GM23338 (cell line): ENCODE data around the gene CARMIL1. TPM values are rescaled to one million over a fixed set of nuclear protein-coding genes. Genes with fewer than 3 reads are reported as not detected.

Experiments used
- ATAC-seq: fragments of 200-7000 bp; cut with Tn5 transposase; 3 replicates; pipeline ENCODE4 v1.9.1; 2020
- DNase-seq: peaks from one replicate; pipeline ENCODE4 v3.0.0-alpha.2; 2015; ENCODE audit warnings: low spot score
- H2AFZ ChIP-seq: fragments of 200-600 bp; sonication (generic); 2 replicates; pipeline ENCODE4 v1.8.0; 2016; ENCODE audit warnings: antibody characterized with exemption, mild to moderate bottlenecking, moderate library complexity
- H3F3A ChIP-seq: fragments of 200-600 bp; sonication (generic); replicated peaks from 2 replicates; pipeline ENCODE4 v1.8.0; 2017; ENCODE audit warnings: antibody characterized with exemption, mixed run types, low read depth
- H3K27ac ChIP-seq: fragments of 200-600 bp; sonication (generic); 2 replicates; pipeline ENCODE4 v1.6.1; 2016; ENCODE audit warnings: low read depth
- H3K27me3 ChIP-seq: fragments of 200-600 bp; sonication (generic); 2 replicates; pipeline ENCODE4 v1.8.0; 2016; ENCODE audit warnings: mild to moderate bottlenecking, mixed run types, moderate library complexity; ENCODE audit not compliant: insufficient read depth
- H3K36me3 ChIP-seq: fragments of 200-600 bp; sonication (generic); 2 replicates; pipeline ENCODE4 v1.8.0; 2016; ENCODE audit warnings: mild to moderate bottlenecking; ENCODE audit not compliant: insufficient read depth
- H3K4me1 ChIP-seq: fragments of 200-600 bp; sonication (generic); 2 replicates; pipeline ENCODE4 v1.8.0; 2016; ENCODE audit warnings: mild to moderate bottlenecking, moderate library complexity; ENCODE audit not compliant: insufficient read depth
- H3K4me2 ChIP-seq: fragments of 200-600 bp; sonication (generic); 2 replicates; pipeline ENCODE4 v1.7.1; 2017; ENCODE audit warnings: mixed run types
- H3K4me3 ChIP-seq: fragments of 200-600 bp; sonication (generic); 2 replicates; pipeline ENCODE4 v1.6.1; 2016; ENCODE audit warnings: mixed run types
- H3K79me2 ChIP-seq: fragments of 200-600 bp; sonication (generic); replicated peaks from 2 replicates; pipeline ENCODE4 v1.8.0; 2017; ENCODE audit warnings: mild to moderate bottlenecking; ENCODE audit not compliant: insufficient read depth
- H3K9me2 ChIP-seq: fragments of 200-600 bp; sonication (generic); 2 replicates; pipeline ENCODE4 v1.8.0; 2017; ENCODE audit not compliant: insufficient read depth
- H4K20me1 ChIP-seq: fragments of 200-600 bp; sonication (generic); replicated peaks from 2 replicates; pipeline ENCODE4 v1.8.0; 2017; ENCODE audit warnings: mild to moderate bottlenecking; ENCODE audit not compliant: insufficient read depth
- H3K27ac Mint-ChIP-seq: 2 replicates; pipeline ENCODE4 v1.8.0; 2020; ENCODE audit warnings: inconsistent platforms, mild to moderate bottlenecking, moderate library complexity, mixed read lengths
- H3K27me3 Mint-ChIP-seq: 3 replicates; pipeline ENCODE4 v1.8.0; 2022; ENCODE audit warnings: low read depth, mild to moderate bottlenecking, moderate library complexity, mixed read lengths, inconsistent platforms; ENCODE audit not compliant: insufficient read depth, poor library complexity
- H3K36me3 Mint-ChIP-seq: 3 replicates; pipeline ENCODE4 v1.8.0; 2021; ENCODE audit warnings: low read depth, mild to moderate bottlenecking, inconsistent platforms, moderate library complexity, mixed read lengths
- H3K4me1 Mint-ChIP-seq: 3 replicates; pipeline ENCODE4 v1.8.0; 2020; ENCODE audit warnings: mild to moderate bottlenecking, inconsistent platforms, mixed read lengths
- H3K4me3 Mint-ChIP-seq: 3 replicates; pipeline ENCODE4 v1.8.0; 2021; ENCODE audit warnings: moderate library complexity, mild to moderate bottlenecking, inconsistent platforms, mixed read lengths
- H3K9me3 Mint-ChIP-seq: 3 replicates; pipeline ENCODE4 v1.8.0; 2020; ENCODE audit warnings: moderate library complexity, mild to moderate bottlenecking, inconsistent platforms, mixed read lengths
- EZH2 ChIP-seq: fragments of 200-600 bp; sonication (generic); IDR thresholded peaks from one replicate; pipeline ENCODE4 v1.8.0; 2017; ENCODE audit warnings: antibody characterized with exemption, mild to moderate bottlenecking, low read depth; ENCODE audit not compliant: unreplicated experiment
- EZH2phosphoT487 ChIP-seq: fragments of 200-600 bp; sonication (generic); IDR thresholded peaks from one replicate; pipeline ENCODE4 v1.8.1; 2018; ENCODE audit warnings: antibody characterized with exemption; ENCODE audit not compliant: unreplicated experiment
- JUNB ChIP-seq: IDR thresholded peaks from one replicate; pipeline ENCODE4 v1.6.1; 2016; ENCODE audit warnings: antibody characterized with exemption; ENCODE audit not compliant: unreplicated experiment
- NANOG ChIP-seq: IDR thresholded peaks from 2 replicates; pipeline ENCODE4 v1.6.1; 2016; ENCODE audit warnings: antibody characterized with exemption, borderline replicate concordance
- POLR2AphosphoS5 ChIP-seq: IDR thresholded peaks from 2 replicates; pipeline ENCODE4 v1.6.1; 2016; ENCODE audit warnings: antibody characterized with exemption, low read depth
- STAT1 ChIP-seq: IDR thresholded peaks from one replicate; pipeline ENCODE4 v1.6.1; 2016; ENCODE audit warnings: antibody characterized with exemption; ENCODE audit not compliant: unreplicated experiment
- ZNF114 ChIP-seq: fragments of 250-450 bp; sonication (Bioruptor Pico); IDR thresholded peaks from 2 replicates; pipeline ENCODE4 v1.5.0; 2020; ENCODE audit warnings: mild to moderate bottlenecking, moderate library complexity
- ZNF331 ChIP-seq: fragments of 250-450 bp; sonication (Bioruptor Pico); IDR thresholded peaks from 2 replicates; pipeline ENCODE4 v1.5.0; 2020; ENCODE audit warnings: low read depth, mild to moderate bottlenecking, moderate library complexity
- polyA plus RNA-seq: library from polyadenylated mRNA; unstranded; fragments of >200 nt; fragmentation: Nextera tagmentation; extraction: Ambion mirVana; gene quantifications from 2 replicates; pipeline ENCODE4 v1.2.1, GENCODE V29; 2016
- total RNA-seq: library from RNA; depleted of rRNA; stranded (reverse); fragments of >200 nt; shearing (Covaris generic); gene quantifications from 2 replicates; pipeline ENCODE4 v1.2.3, GENCODE V29; 2014
- TF ChIP-seq, protein P1 (sequence below), 2 experiments: fragments of 200-600 bp in 1 of 2; sonication (generic) in 1 of 2; conservative IDR thresholded peaks; 2 replicates each; pipeline versions ENCODE4 v1.5.1 to v1.6.1; 2016 to 2017; ENCODE audit warnings: antibody characterized with exemption in 2 of 2, low read depth in 2 of 2, mild to moderate bottlenecking in 2 of 2, moderate library complexity in 1 of 2
- TF ChIP-seq, protein P2 (sequence below): IDR thresholded peaks from 2 replicates; pipeline ENCODE4 v1.6.1; 2016; ENCODE audit warnings: antibody characterized with exemption
- TF ChIP-seq, protein P3 (sequence below): fragments of 250-450 bp; sonication (Bioruptor Pico); IDR thresholded peaks from 2 replicates; pipeline ENCODE4 v1.5.0; 2020; ENCODE audit warnings: mild to moderate bottlenecking, moderate library complexity

CARMIL1 gene
- total and polyA plus RNA-seq, 2 experiments from 2014 or later: 43.2 to 66.9 TPM

DNA sequence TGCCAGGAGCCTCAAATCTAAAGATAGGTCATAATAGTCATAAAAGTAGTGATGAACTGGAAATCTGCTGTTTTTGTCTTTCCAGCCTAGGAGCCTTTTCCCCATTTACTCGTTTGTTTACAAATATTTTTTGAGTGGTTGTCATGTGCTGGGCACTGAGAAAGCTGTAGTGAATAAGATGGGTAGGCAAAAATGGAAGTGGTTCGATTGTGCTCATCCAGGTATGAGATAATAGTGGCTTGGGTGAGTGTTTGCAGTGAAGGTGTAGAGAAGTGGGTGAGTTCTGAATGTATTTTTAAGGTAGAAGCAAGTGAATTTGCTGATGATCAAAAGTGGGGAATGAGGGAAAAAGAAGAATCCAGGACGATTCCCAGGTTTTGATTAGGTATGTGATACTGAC lies 53.0 kb downstream of the CARMIL1 start:
- Histone ChIP-seq H3K27me3 (no peaks in the 10 kb centered on the region), H3F3A (no peaks in the 10 kb centered on the region), H3K4me2 (peak overlapping the region; percentile 70), H3K79me2 (peaks cover 98% of the 10 kb centered on the region), H3K4me3 (no peak overlapping the region), H4K20me1 (peaks cover 7% of the 10 kb centered on the region; the same call in 1 of the 2 replicates), H3K9me2 (no peaks in the 10 kb centered on the region), H3K4me1 (peaks cover 88% of the 10 kb centered on the region), H2AFZ (no peak overlapping the region), H3K27ac (no peak overlapping the region), H3K36me3 (no peaks in the 10 kb centered on the region)
- DNase-seq: no peak
- ATAC-seq: no peak
- no peaks in the 10 kb centered on the region for H3K36me3 Mint-ChIP-seq
- peaks cover 56% of the 10 kb centered on the region for H3K4me1 Mint-ChIP-seq
- TF ChIP-seq, protein P1, sequence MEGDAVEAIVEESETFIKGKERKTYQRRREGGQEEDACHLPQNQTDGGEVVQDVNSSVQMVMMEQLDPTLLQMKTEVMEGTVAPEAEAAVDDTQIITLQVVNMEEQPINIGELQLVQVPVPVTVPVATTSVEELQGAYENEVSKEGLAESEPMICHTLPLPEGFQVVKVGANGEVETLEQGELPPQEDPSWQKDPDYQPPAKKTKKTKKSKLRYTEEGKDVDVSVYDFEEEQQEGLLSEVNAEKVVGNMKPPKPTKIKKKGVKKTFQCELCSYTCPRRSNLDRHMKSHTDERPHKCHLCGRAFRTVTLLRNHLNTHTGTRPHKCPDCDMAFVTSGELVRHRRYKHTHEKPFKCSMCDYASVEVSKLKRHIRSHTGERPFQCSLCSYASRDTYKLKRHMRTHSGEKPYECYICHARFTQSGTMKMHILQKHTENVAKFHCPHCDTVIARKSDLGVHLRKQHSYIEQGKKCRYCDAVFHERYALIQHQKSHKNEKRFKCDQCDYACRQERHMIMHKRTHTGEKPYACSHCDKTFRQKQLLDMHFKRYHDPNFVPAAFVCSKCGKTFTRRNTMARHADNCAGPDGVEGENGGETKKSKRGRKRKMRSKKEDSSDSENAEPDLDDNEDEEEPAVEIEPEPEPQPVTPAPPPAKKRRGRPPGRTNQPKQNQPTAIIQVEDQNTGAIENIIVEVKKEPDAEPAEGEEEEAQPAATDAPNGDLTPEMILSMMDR (conservative IDR thresholded peaks at IDR 0.05; ENCODE audit: low read depth in 2 of 2): no peak
- no peak for TF ChIP-seq ZNF114 (CRISPR knock-in tag)
- TF ChIP-seq, protein P2, sequence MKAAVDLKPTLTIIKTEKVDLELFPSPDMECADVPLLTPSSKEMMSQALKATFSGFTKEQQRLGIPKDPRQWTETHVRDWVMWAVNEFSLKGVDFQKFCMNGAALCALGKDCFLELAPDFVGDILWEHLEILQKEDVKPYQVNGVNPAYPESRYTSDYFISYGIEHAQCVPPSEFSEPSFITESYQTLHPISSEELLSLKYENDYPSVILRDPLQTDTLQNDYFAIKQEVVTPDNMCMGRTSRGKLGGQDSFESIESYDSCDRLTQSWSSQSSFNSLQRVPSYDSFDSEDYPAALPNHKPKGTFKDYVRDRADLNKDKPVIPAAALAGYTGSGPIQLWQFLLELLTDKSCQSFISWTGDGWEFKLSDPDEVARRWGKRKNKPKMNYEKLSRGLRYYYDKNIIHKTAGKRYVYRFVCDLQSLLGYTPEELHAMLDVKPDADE: no peak
- TF ChIP-seq STAT1: no peak
- TF ChIP-seq POLR2AphosphoS5: no peak
- TF ChIP-seq JUNB: no peak
- TF ChIP-seq ZNF331 (CRISPR knock-in tag): no peak
- TF ChIP-seq NANOG: no peak
- no peaks in the 10 kb centered on the region for H3K9me3 Mint-ChIP-seq
- peak overlapping the region; percentile 71; the same call in 1 of the 2 replicates for H3K27ac Mint-ChIP-seq
- H3K4me3 Mint-ChIP-seq: no peak overlapping the region
- H3K27me3 Mint-ChIP-seq: peaks cover 2% of the 10 kb centered on the region

DNA sequence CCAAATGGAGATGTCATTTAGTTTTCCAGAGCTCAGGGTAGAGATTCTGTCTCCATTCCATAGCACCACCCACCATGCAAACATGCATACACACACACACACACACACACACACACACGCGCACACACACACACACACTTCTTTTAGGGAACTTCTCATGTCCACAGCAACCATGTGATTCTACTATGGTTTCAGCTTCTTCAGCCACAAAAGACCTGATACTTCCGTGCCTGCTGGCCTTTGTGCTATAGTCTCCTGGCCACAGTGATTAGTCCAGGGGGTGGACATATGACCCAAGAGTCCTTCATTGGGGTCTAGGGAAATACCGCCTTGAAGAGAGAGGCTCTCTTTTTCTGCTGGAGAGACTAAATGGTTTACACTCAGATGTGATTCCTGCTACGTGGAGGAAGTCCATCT lies 53.5 kb downstream of the CARMIL1 start:
- Histone ChIP-seq H3K4me3 (no peak overlapping the region), H3K79me2 (peaks cover 98% of the 10 kb centered on the region), H3K27ac (peak overlapping the region; percentile 75), H4K20me1 (peaks cover 5% of the 10 kb centered on the region; the same call in 1 of the 2 replicates), H3K4me2 (peak overlapping the region; percentile 70), H3K36me3 (no peaks in the 10 kb centered on the region), H3F3A (no peaks in the 10 kb centered on the region), H3K4me1 (peaks cover 88% of the 10 kb centered on the region), H3K27me3 (no peaks in the 10 kb centered on the region), H3K9me2 (no peaks in the 10 kb centered on the region), H2AFZ (no peak overlapping the region)
- peaks cover 60% of the 10 kb centered on the region for H3K4me1 Mint-ChIP-seq
- H3K36me3 Mint-ChIP-seq: no peaks in the 10 kb centered on the region
- DNase-seq (no peak), ATAC-seq (no peak)
- H3K27ac Mint-ChIP-seq: peak overlapping the region; percentile 71; the same call in 1 of the 2 replicates
- peaks cover 2% of the 10 kb centered on the region for H3K27me3 Mint-ChIP-seq
- no peak overlapping the region for H3K4me3 Mint-ChIP-seq
- H3K9me3 Mint-ChIP-seq: no peaks in the 10 kb centered on the region
- TF ChIP-seq, protein P3, sequence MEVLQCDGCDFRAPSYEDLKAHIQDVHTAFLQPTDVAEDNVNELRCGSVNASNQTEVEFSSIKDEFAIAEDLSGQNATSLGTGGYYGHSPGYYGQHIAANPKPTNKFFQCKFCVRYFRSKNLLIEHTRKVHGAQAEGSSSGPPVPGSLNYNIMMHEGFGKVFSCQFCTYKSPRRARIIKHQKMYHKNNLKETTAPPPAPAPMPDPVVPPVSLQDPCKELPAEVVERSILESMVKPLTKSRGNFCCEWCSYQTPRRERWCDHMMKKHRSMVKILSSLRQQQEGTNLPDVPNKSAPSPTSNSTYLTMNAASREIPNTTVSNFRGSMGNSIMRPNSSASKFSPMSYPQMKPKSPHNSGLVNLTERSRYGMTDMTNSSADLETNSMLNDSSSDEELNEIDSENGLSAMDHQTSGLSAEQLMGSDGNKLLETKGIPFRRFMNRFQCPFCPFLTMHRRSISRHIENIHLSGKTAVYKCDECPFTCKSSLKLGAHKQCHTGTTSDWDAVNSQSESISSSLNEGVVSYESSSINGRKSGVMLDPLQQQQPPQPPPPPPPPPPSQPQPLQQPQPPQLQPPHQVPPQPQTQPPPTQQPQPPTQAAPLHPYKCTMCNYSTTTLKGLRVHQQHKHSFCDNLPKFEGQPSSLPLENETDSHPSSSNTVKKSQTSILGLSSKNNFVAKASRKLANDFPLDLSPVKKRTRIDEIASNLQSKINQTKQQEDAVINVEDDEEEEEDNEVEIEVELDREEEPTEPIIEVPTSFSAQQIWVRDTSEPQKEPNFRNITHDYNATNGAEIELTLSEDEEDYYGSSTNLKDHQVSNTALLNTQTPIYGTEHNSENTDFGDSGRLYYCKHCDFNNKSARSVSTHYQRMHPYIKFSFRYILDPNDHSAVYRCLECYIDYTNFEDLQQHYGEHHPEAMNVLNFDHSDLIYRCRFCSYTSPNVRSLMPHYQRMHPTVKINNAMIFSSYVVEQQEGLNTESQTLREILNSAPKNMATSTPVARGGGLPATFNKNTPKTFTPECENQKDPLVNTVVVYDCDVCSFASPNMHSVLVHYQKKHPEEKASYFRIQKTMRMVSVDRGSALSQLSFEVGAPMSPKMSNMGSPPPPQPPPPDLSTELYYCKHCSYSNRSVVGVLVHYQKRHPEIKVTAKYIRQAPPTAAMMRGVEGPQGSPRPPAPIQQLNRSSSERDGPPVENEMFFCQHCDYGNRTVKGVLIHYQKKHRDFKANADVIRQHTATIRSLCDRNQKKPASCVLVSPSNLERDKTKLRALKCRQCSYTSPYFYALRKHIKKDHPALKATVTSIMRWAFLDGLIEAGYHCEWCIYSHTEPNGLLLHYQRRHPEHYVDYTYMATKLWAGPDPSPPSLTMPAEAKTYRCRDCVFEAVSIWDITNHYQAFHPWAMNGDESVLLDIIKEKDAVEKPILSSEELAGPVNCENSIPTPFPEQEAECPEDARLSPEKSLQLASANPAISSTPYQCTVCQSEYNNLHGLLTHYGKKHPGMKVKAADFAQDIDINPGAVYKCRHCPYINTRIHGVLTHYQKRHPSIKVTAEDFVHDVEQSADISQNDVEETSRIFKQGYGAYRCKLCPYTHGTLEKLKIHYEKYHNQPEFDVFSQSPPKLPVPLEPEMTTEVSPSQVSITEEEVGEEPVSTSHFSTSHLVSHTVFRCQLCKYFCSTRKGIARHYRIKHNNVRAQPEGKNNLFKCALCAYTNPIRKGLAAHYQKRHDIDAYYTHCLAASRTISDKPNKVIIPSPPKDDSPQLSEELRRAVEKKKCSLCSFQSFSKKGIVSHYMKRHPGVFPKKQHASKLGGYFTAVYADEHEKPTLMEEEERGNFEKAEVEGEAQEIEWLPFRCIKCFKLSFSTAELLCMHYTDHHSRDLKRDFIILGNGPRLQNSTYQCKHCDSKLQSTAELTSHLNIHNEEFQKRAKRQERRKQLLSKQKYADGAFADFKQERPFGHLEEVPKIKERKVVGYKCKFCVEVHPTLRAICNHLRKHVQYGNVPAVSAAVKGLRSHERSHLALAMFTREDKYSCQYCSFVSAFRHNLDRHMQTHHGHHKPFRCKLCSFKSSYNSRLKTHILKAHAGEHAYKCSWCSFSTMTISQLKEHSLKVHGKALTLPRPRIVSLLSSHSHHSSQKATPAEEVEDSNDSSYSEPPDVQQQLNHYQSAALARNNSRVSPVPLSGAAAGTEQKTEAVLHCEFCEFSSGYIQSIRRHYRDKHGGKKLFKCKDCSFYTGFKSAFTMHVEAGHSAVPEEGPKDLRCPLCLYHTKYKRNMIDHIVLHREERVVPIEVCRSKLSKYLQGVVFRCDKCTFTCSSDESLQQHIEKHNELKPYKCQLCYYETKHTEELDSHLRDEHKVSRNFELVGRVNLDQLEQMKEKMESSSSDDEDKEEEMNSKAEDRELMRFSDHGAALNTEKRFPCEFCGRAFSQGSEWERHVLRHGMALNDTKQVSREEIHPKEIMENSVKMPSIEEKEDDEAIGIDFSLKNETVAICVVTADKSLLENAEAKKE (CRISPR knock-in tag): no peak
- TF ChIP-seq JUNB: no peak
- TF ChIP-seq, protein P2: no peak
- no peak for TF ChIP-seq EZH2
- TF ChIP-seq EZH2phosphoT487: no peak
- no peak for TF ChIP-seq POLR2AphosphoS5
